Measurements from ENCODE around the gene NAA25. TPM values are rescaled to one million over a fixed set of nuclear protein-coding genes. Genes with fewer than 3 reads are reported as not detected.
A peak's percentile ranks its signal among the peaks of the same experiment; 100 is the strongest.
"Not testable (repeated sequence)": the region's sequence is repeated elsewhere in the genome, so short reads cannot be mapped to it uniquely, and the experiment has no call there.

NAA25 gene
- total RNA-seq, 1 donor from 2014 or later: 22.9 TPM

GRCh38 chr12:112116232-112117060, 7.9 kb upstream of the NAA25 start:
- peak; percentile 78 for DNase-seq (ENCODE audit: low spot score)

DNA sequence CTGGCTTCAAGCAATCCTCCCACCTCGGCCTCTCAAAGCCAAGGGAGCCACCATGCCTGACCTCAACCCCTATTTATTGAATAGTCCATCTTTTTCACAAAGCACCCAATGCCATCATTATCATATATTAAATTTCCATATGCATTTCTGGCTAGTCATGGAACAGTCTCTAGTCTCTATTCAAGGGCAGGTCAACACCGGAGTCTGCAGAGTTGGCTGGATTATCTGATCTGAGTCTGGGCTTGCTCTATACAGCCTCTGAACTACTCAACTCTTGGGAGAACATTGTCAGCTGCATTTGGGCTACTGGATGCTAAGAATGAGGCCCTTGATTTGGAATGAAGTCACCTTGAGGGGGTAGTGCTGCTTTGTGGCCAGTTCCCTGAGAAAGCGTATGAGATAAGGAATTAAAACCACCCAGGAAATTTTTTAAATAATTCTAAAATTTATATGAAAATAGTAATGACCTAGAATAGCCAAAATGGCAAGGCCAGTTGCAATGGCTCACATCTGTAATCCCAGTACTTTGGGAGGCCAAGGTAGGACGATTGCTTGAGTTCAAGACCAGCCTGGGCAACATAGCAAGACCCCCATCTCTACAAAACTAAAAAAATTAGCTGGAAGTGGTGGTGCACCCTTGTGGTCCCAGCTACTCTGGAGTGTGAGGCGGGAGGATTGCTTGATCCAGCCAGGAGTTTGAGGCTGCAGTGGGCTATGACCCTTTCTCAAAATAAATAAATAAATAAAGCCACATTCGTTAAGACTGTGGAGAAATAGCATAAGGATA, 6.9 kb upstream of the NAA25 start:
- no peak for DNase-seq (ENCODE audit: low spot score)

DNA sequence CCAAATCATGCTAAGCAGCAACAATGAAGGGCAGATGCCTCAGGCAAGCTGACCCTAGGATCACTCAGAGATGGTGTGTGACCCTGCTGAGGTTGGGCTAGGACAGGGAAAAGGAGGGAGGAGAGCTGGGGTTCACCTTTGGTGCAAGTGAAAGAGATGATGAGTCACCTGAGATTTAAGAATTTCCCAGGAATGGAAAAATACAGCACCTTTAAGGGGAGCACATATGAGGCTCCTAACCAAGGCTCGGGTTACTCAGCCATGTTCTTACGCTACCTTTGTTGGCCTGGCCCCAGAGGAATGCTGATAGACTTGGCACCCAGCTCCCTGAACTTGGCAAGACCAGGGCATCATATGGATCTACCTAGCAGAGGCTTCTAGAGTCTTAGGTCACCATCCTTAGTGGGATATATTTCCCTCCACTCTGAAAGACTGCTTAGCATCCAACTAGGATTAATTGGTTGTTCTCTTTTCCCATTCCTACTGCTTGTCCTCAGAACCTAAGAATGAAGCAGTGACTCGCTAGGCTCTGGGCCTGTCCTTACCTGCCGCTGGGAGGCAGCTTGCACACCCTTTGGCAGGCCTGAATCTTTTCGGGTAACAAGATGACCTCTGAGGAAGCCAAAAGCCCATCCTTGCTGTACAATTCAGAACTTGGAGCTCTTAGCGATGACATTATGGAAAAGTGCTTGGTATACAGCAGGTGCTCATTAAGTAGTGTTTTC, 4.0 kb upstream of the NAA25 start:
- DNase-seq (ENCODE audit: low spot score): no peak

DNA sequence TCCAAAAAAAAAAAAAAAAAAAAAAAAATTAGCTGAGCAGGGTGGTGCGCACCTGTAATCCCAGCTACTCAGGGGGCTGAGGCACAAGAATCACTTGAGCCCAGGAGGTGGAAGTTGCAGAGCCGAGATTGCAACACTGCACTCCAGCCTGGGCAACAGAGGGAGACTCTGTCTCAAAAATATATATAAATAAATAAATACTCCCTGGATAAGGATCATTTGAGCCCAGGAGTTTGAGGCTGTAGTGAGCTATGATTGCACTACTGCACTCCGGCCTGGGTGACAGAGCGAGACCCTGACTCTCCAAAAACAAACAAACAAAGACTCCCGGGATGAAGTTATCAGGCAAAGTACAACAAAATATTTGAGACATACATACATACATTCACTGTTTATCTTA, 3.3 kb upstream of the NAA25 start:
- no peak for DNase-seq (ENCODE audit: low spot score)

DNA sequence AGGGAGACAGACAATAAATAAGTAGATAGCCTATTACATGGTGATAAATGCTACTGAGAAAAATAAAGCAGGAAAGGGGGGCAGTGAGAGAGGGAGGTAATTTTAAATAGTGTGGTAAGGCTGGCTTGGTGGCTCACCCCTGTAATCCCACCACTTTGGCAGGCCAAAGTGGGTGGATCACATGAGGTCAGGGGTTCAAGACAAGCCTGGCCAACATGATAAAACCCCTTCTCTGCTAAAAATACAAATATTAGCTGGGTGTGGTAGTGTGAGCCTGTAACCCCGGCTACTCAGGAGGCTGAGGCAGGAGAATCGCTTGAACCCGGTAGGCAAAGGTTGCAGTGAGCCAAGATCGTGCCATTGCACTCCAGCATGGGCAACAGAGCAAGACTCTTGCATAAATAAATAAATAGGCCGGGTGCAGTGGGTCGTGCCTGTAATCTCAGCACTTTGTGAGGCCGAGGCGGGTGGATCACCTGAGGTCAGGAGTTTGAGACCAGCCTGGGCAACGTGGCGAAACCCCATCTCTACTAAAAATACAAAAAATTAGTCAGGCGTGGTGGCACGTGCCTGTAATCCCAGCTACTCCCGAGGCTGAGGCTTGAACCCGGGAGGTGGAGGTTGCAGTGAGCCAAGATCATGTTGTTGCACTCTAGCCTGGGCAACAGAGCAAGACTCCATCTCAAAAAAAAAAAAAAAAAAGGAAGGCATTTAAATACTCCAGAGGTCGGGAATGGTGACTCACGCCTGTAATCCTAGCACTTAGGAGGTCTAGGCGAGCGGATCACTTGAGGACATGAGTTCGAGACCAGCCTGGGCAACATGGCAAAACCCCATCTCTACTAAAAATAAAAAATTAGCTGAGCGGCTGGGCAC, 2.4 kb upstream of the NAA25 start:
- not testable (repeated sequence) for DNase-seq (ENCODE audit: low spot score)

DNA sequence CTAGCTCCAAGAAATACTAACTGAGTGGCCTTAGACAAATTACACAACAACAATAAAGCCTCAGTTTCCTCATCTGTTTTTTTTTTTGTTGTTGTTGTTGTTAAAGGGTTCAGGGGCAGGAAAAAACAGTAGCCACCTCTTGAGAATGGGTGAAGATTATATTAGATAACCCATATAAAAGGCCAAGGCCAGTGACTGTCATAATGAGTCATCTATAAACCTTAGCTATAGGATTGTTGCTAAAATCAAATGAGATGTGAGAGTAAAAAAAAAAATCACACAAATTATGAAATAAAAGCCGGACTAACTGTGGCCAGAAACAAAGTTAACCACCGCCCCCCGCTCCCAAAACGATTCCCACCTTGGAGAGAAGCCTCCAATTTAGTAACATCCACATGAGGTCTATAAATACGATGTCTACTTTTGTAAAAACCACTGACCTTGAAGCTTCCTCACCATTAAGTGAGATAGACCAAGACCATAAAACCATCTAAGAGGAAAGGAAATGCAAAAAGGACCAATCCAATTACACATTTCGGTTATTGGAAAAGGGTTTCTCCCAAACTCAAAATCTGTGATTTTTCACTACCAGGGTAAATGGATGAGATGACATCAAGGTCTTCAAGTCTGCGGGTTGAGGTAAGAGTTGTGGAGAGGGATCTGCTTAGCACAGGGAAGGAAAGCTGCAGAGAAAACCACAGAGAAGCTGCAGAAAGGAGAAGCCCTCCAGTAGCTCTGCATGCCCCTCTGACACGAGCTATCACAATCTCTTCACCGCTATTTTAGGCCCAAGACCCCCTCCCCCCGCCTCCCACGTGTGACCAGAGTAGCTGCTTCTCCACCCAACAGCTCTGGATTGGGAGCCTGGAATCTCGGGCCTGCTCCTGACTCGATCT, 1.0 kb downstream of the NAA25 start:
- peak; percentile 32 for DNase-seq (ENCODE audit: low spot score)

- DNase-seq (ENCODE audit: low spot score): no peak
These were observed 2.7 kb downstream of the NAA25 start for GRCh38 chr12:112105891-112106290.

DNA sequence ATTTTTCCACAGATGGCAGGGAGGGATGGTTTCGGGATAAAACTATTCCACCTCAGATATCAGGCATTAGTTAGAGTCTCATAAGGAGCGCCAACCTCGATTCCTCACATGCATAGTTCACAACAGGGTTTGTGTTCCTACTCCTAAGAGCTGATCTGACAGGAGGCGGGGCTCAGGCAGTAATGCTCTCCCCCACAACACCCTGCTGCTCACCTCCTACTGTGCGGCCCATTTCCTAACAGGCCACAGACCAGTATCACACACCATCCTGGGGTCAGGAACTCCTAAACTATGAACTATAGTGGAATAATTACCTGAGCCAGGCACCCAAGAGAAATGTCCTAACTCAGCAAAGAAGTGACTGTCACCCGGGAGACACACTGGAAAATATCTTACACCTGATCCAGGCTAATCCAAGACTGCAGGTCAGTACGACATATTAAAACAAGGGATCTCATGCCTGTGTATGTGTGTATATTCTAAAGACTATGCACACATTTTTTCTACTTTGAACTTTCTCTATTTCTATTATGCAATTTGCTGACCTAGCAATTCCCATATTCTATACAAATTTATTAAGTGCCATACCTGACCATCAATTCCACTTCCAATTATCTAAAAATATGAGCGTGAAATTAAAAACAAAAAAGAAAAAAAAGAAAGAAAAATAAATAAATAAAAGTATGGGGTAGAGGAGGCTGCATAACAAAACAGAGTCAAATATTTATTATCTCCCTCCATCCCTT, 4.7 kb downstream of the NAA25 start:
- no peak for DNase-seq (ENCODE audit: low spot score)

GRCh38 chr12:112102746-112103145, 5.8 kb downstream of the NAA25 start:
- not testable (repeated sequence) for DNase-seq (ENCODE audit: low spot score)

- no peak for DNase-seq (ENCODE audit: low spot score)
These were observed 6.5 kb downstream of the NAA25 start for GRCh38 chr12:112102127-112102526.

- DNase-seq (ENCODE audit: low spot score): not testable (repeated sequence)
These were observed 8.1 kb downstream of the NAA25 start for GRCh38 chr12:112100500-112100899.

DNA sequence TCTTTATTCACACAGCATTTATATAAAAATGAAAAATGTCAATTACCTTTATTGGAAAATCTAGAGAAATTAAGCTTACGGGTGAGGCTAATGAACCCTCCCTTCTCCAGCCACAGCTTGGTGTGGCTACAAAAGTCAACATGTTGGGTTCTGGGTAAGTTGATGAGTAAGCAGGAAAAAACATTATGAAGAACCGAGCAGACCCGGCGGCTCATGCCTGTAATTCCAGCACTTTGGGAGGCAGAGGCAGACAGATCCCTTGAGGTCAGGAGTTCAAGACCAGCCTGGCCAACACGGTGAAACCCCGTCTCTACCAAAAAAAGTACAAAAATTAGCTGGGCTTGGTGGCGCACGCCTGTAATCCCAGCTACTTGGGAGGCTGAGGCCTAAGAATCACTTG, 10.9 kb downstream of the NAA25 start:
- no peak for DNase-seq (ENCODE audit: low spot score)

DNA sequence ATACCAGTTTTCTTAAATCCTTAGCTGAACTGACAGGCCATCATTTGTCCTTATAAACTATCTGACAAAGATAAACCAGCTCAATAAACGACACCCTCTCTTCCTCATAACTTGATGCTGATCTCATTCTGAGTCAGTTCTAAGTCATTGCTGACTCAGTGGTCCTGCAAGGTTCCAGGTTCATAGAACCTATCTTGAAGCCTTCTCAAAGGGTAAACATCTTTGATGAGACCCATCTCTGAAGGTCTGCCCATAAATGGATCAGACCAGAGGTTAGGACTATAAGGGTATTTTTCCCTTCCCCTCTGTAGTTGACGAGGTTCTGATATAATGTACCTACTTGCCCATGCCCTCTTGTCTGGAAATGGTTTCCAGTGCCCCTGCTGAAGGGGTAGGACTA, 11.9 kb downstream of the NAA25 start:
- DNase-seq (ENCODE audit: low spot score): no peak

DNA sequence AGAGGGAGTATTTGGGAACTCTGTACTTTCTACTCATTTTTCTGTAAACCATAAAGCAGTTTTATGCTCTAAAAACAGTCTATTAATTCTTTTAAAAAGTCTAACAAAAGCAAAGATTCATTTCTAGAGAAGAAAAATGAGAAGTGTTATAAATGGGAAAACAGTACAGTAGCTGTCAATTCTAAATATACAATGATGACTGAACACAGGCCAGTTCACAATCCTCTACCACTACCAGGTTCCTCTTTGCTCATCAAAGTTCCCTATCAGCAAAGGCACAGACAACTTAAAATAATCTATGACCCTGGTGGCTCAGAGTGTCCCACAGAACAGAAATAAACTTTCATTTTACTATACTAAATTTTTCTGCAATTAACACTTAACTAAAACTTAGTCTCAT, 12.5 kb downstream of the NAA25 start:
- DNase-seq (ENCODE audit: low spot score): no peak

DNA sequence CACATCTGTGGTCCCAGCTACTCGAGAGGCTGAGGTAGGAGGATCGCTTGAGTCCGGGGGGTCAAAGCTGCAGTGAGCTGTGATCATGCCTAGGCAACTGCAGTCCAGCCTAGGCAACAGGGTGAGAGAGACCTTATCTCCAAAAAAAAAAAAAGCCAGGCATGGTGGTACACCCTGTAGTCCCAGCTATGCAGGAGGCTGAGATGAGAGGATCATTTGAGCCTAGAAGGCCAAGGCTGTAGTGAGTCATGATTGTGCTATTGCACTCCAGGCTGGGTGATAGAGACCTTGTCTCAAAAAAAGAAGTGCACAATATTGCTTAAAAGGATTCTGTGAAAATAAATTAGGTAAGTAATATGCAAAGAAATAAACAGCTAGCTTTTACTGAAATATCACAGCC, 17.0 kb downstream of the NAA25 start:
- DNase-seq (ENCODE audit: low spot score): no peak

GRCh38 chr12:112087851-112088250, 20.7 kb downstream of the NAA25 start:
- peak; percentile 43 for DNase-seq (ENCODE audit: low spot score)

GRCh38 chr12:112087055-112087850, 21.3 kb downstream of the NAA25 start:
- DNase-seq (ENCODE audit: low spot score): peak; percentile 6

GRCh38 chr12:112066566-112066965, 42.0 kb downstream of the NAA25 start:
- DNase-seq (ENCODE audit: low spot score): no peak

- DNase-seq (ENCODE audit: low spot score): no peak
These were observed 45.3 kb downstream of the NAA25 start for GRCh38 chr12:112063273-112063672.

Measured in umbilical cord (tissue), 2 donors.